ENCODE data around the gene SH3BP5. TPM values are rescaled to one million over a fixed set of nuclear protein-coding genes. Genes with fewer than 3 reads are reported as not detected.
A peak's percentile ranks its signal among the peaks of the same experiment; 100 is the strongest.

Gene SH3BP5
- total and polyA plus RNA-seq, 12 donors, result 6.7 to 22.4 (median 9.8) TPM

GRCh38 chr3:15211937-15212336 is 120.4 kb downstream of the SH3BP5 start:
- intact Hi-C loops (cut with DNase I), result no loop called here
- Histone ChIP-seq H3K4me1 (peaks cover 0 to 52% (median 33%) of the 10 kb centered on the region in 9 donors), H3K36me3 (peaks cover 0 to 78% (median 14%) of the 10 kb centered on the region in 9 donors), H3K4me3 (no peak overlapping the region), H3K27me3 (no peaks in the 10 kb centered on the region), H3K9me3 (no peaks in the 10 kb centered on the region), H3K27ac (no peak overlapping the region)
- DNase-seq (no peak), ATAC-seq (no peak)
- TF ChIP-seq CTCF (IDR thresholded peaks at IDR 0.05), result no peak

GRCh38 chr3:15207836-15208504 is 124.4 kb downstream of the SH3BP5 start:
- Histone ChIP-seq H3K36me3 (peaks cover 0 to 41% (median 10%) of the 10 kb centered on the region in 9 donors), H3K4me1 (peaks cover 4 to 49% (median 34%) of the 10 kb centered on the region in 9 donors), H3K9me3 (no peaks in the 10 kb centered on the region), H3K4me3 (peak overlapping the region in 8 of 10 donors; percentile 71 to 98 (median 92)), H3K27me3 (no peaks in the 10 kb centered on the region), H3K27ac (peak overlapping the region in 4 of 10 donors; percentile 96 to 98 (median 97))
- TF ChIP-seq CTCF (IDR thresholded peaks at IDR 0.05), result no peak
- WGBS, 2 donors, result 58 to 68% methylated on average over 5 of the region's 5 CpGs
- no peak for ATAC-seq
- no peak for DNase-seq
- intact Hi-C loops (cut with DNase I), result loop anchor here in 8 of 10 donors (5.0 to 10.0 kb wide), 8 partner anchors 93 to 357 kb away; no protein-coding TSS in a partner anchor

- peaks cover 0 to 30% (median 0%) of the 10 kb centered on the region in 9 donors for H3K36me3 ChIP-seq
- TF ChIP-seq CTCF (IDR thresholded peaks at IDR 0.05), result no peak
- intact Hi-C loops (cut with DNase I), result loop anchor here in 8 of 10 donors (5.0 to 10.0 kb wide), 8 partner anchors 92 to 358 kb away; no protein-coding TSS in a partner anchor
- ATAC-seq (peak; percentile 31 to 79 (median 62)), DNase-seq (no peak)
- H3K9me3 ChIP-seq, result no peaks in the 10 kb centered on the region
- WGBS, 2 donors, result 3% methylated on average over 30 of the region's 30 CpGs
- peaks cover 4 to 49% (median 34%) of the 10 kb centered on the region in 9 donors for H3K4me1 ChIP-seq
- H3K4me3 ChIP-seq, result peak overlapping the region; percentile 71 to 100 (median 94)
- no peaks in the 10 kb centered on the region for H3K27me3 ChIP-seq
- H3K27ac ChIP-seq, result peak overlapping the region; percentile 94 to 99 (median 97)
Observed at GRCh38 chr3:15206662-15207576, 125.5 kb downstream of the SH3BP5 start.
